Transverse colon (tissue), 4 donors: ENCODE data around the gene CPVL.

ENCODE experiments used
- CTCF ChIP-seq, 5 experiments: fragments of 200-600 bp in 3 of 5; fragments of 450-650 bp in 2 of 5; sonication (generic) in 3 of 5; IDR thresholded peaks; 1 replicate in 2 of 5; 2 replicates in 3 of 5; pipeline ENCODE4 v1.5.1; 2016 to 2017; ENCODE audit warnings: antibody characterized with exemption in 5 of 5, inconsistent platforms in 3 of 5, mild to moderate bottlenecking in 2 of 5, moderate library complexity in 1 of 5
- POLR2A ChIP-seq: fragments of 450-650 bp; IDR thresholded peaks from one replicate; pipeline ENCODE4 v1.6.1; 2016; ENCODE audit warnings: antibody characterized with exemption, mild to moderate bottlenecking, moderate library complexity
- POLR2AphosphoS5 ChIP-seq, 3 donors: sonication (generic); formaldehyde crosslinking; IDR thresholded peaks; one replicate each; pipeline ENCODE4 v1.6.1; 2016; ENCODE audit warnings: antibody characterized with exemption in 3 of 3

DNA sequence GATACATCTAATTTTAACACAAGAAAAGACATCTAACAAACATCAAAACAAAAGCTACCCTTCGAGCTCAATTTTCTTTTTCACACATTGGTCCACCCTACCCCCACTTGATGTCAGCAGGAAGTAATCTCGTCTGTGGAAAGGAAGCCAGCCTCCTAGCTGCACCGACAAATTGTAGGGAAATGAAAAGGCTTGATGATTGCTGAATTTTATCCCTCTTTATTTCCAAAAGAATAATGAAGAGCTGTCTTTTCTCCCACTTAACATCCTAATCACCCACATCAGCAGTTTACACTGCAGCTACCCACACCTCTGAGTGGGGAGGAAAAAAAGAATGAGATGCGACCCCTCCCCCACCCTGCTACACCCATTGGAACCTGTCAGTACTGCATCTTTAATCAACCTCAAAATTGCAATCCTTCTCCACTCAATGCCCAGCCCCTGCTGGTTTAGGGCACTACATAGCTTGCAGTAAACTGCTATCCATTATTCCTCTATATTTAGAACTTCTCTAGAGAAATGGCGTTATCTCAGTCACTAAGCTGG, 10.6 kb upstream of the CPVL start:
- no peak for TF ChIP-seq CTCF (IDR thresholded peaks at IDR 0.05)
- TF ChIP-seq POLR2A, result no peak
- TF ChIP-seq POLR2AphosphoS5 (IDR thresholded peaks at IDR 0.05), result no peak
